GM21515 (cell line): ENCODE data around the gene OSMR.
"Not testable (repeated sequence)": the region's sequence is repeated elsewhere in the genome, so short reads cannot be mapped to it uniquely, and the experiment has no call there.

Experiments used
- ATAC-seq: cut with Tn5 transposase; IDR thresholded peaks from one replicate; pipeline ENCODE4 v1.9.1; 2021; ENCODE audit not compliant: unreplicated experiment

Gene OSMR

DNA sequence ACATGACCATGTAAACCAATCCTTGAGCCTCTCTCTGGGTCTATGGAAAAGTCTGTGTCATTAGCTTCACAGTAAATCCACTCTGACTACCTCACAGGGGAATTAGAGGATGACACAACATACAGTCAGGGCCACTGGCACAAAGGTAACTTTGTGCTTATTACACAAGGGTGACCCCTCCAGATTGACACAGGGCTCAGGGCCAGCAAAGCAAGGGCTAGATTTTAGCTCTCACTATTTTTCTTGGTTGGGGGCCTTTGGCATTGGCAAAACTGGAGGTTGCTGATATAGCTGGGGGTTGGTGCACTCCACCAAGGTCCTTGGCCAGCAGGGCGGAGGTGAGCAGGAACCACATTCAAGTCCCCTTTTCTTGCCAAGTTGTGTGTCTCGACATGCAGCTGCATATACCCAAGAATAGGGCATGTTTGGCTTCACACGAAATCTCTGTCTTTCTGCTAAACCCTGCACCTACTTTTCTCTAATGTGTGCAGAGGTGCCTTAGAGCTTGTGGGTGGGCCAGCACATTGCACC, 15.2 kb upstream of the OSMR start:
- no peak for ATAC-seq

DNA sequence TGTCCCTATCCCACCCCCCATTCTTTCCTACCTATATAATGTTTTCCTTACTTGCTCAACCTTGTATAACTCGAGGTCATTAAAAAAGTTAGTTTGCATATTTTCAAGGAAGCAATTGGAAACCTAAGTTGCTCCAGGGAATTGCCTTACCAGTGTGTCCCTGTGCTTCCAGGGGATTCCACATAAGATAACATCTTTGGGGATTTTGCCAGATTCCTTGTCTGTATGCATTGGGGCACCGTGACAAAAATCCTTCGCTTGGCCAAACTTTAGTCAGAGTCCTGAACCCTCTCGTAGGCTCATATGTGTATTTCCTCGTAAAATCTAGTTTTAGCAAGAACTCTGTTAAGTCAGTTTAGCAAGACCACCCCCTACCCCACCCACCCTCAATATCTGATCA, 14.7 kb upstream of the OSMR start:
- no peak for ATAC-seq

DNA sequence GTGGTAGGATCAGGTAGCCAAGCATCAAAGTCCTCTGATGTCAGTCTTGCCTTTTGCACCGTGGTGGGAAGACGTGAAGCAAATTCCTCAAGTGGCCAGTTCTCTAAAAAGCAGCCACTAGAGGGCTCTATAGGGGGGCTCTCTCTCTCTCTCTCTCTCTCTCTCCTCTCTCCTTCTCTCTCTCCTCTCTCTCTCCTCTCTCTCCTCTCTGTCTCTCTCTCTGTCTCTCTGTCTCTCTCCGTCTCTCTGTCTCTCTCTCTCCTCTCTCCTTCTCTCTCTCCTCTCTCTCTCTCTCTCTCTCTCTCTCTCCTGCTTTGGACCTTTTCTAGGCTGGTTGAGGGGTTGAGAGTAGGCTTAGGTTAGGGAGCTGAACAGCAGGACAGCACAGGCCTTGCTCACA, 13.9 kb upstream of the OSMR start:
- ATAC-seq, result no peak

- ATAC-seq, result no peak
These were observed 13.0 kb upstream of the OSMR start for GRCh38 chr5:38832810-38833209.

DNA sequence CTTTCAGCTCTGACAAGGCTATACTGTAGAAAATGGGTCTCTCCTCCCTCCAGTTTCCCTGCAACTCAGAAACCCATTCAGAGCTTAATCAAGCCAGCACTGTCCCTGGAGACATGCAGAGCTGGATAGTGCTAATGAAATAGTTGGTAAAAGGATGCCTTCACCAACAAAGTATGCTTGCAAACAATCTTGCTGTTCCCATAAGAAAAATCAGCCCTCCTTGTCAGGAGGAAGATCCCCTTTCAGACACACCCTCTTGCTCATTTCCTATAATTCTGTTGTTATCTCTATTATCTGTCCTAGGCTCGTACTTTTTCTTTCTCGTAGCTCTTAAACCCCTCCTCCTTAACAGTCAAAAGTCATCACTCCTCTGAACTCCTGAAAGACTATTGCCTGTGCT, 9.9 kb upstream of the OSMR start:
- ATAC-seq, result no peak

DNA sequence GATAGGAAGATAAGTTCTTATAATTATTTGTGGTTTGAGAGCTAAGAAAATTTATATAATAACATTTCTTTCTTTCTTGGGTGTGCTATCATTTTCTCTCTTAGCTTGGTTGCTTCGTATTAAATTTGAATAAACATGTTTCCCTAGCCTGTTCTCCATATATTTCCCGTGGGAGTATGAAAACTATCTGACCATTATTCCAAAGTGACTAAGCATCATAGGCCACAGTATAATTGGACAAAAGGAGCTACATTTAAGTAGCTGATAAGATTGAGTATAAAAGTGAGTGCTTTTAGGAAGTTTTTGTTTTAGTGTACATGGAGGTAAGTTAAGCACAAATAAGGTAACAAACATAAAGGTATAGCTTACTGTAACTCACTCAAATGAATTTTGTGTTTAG, 8.4 kb upstream of the OSMR start:
- no peak for ATAC-seq

DNA sequence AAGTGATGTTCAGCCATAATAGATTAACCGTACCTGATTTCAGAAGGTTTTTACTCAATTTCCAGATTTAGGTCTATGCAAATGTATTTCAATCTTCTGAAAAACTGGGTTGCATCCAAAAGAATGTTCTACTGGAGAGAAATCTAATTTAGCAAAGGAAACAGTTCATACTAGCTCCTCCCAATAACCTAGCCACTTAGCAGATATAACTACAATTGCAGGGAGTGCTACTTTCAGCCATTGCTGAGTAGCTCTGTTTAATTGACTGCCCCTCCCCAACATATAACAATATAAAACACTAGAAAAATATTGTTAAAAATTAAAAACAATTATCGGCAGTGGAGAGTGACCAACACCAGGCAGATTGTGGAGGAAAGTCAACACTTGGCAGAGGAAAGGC, 7.9 kb upstream of the OSMR start:
- no peak for ATAC-seq

DNA sequence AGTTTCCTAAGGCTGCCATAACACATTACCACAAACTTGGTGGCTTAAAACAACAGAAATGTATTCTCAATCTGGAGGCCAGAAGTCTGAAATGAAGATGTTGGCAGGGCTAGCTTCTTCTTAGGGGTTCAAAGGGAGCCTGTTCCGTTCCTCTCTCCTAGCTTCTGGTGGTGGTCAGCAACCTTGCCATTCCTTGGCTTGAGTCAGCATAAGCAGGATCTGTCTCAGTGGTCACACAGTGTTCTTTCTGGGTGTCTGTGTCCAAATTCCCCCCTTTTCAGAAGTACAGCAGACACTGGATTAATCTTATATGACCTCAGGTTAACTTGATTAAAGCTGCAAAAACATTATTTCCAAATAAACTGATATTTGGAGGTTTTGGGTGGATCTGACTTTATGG, 2.1 kb upstream of the OSMR start:
- ATAC-seq, result no peak

GRCh38 chr5:38846379-38847011, 683 bp downstream of the OSMR start:
- ATAC-seq, result no peak

GRCh38 chr5:38847559-38848347, 1.9 kb downstream of the OSMR start:
- no peak for ATAC-seq

DNA sequence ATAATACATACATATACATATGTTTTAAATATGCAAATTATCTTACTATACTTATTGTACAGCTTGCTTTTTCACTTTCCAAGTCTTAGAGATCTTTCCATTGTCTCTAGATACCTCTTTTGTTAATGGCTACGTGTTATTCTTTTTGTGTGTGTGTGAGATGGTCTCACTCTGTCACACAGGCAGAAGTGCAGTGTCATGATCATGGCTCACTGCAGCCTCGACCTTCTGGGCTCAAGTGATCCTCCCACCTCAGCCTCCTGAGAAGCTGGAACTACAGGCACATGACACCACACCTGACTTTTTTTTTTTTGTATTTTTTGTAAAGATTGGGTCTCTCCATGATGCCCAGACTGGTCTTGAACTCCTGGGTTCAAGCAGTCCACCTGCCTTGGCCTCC, 2.8 kb downstream of the OSMR start:
- no peak for ATAC-seq

GRCh38 chr5:38851640-38852039, 5.8 kb downstream of the OSMR start:
- not testable (repeated sequence) for ATAC-seq

- no peak for ATAC-seq
These were observed 8.1 kb downstream of the OSMR start for GRCh38 chr5:38853753-38854470.

- ATAC-seq, result no peak
These were observed 9.1 kb downstream of the OSMR start for GRCh38 chr5:38854907-38855306.

- ATAC-seq, result no peak
These were observed 10.8 kb downstream of the OSMR start for GRCh38 chr5:38856660-38857059.

GRCh38 chr5:38858839-38859238, 13.0 kb downstream of the OSMR start:
- ATAC-seq, result no peak

- not testable (repeated sequence) for ATAC-seq
These were observed 16.4 kb downstream of the OSMR start for GRCh38 chr5:38861986-38862770.

GRCh38 chr5:38866362-38867031, 20.7 kb downstream of the OSMR start:
- no peak for ATAC-seq

- no peak for ATAC-seq
These were observed 21.2 kb downstream of the OSMR start for GRCh38 chr5:38867032-38867398.

GRCh38 chr5:38867416-38867815, 21.6 kb downstream of the OSMR start:
- no peak for ATAC-seq

DNA sequence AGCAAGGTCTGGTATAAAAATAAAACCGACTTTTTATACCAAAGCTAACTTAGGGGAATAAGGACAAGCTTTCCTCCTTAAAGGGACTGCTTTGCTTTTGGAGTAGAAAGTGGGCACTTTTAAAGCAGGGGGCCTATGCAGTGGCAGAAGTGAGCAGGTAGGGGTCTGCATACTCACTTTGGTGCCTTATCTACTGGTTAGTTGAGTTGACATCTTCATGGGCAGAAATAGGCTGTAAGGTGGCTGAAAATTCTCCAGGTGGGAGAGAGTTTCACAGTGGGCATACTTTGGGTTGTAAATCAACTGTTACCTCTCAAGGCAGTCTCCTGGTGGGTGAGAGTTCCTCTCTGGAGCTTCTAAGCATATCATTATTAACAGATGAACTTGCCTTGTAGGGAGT, 24.8 kb downstream of the OSMR start:
- ATAC-seq, result no peak
